K562 (cell line): ENCODE measurements around the gene TDRD12. TPM values are rescaled to one million over a fixed set of nuclear protein-coding genes. Genes with fewer than 3 reads are reported as not detected.

Experiments used
- ATAC-seq: fragments of 200-7000 bp; cut with Tn5 transposase; 3 replicates; pipeline ENCODE4 v1.9.1; 2020; ENCODE audit warnings: moderate library complexity
- BruUV-seq: library from RNA; stranded (reverse); fragments of 400-500 nt; replicated peaks from 2 replicates; lab custom pipeline; 2021; lab: Mats Ljungman, UMichigan
- CTCF ChIA-PET: fragments of 300-600 bp; formaldehyde crosslinking; extraction: SDS; loops from one replicate; lab custom pipeline; 2021; ENCODE audit warnings: low intra/inter-chr PET ratio; lab: Yijun Ruan, JAX
- POLR2A ChIA-PET: fragments of 300-600, 350-650 bp; sonication (Branson Sonifier 250); formaldehyde crosslinking; extraction: SDS; loops from one replicate; lab custom pipeline; 2021; ENCODE audit warnings: antibody characterized with exemption, inconsistent platforms; lab: Yijun Ruan, JAX
- DNase-seq, 4 experiments: peaks; one replicate each; pipeline versions ENCODE4 v3.0.0 to v3.0.0-alpha.2; 2011 to 2018; ENCODE audit warnings: low spot score in 3 of 4, mixed read lengths in 3 of 4; ENCODE audit errors: extremely low read depth in 1 of 4
- FAIRE-seq: peaks from 2 replicates; lab custom pipeline; 2011; peaks lifted over from hg19 to GRCh38; lab: Jason Lieb, UNC
- H2AFZ ChIP-seq: 2 replicates; pipeline ENCODE4 v1.6.0; 2011; ENCODE audit warnings: low read depth, low read length, control low read depth, inconsistent platforms
- H3K27ac ChIP-seq: fragments of 200-600 bp; 3 replicates; pipeline ENCODE4 v1.8.0; 2011; ENCODE audit warnings: low read depth, mild to moderate bottlenecking, control low read depth, inconsistent platforms, low read length, moderate library complexity, mixed read lengths; ENCODE audit errors: extremely low read depth
- H3K27me3 ChIP-seq, 2 experiments: fragments of 300-600 bp in 1 of 2; 2 replicates in 1 of 2; 3 replicates in 1 of 2; pipeline versions ENCODE4 v1.6.0 to v1.8.0; 2011; ENCODE audit warnings: inconsistent platforms in 2 of 2, low read length in 2 of 2, mild to moderate bottlenecking in 1 of 2, mixed read lengths in 1 of 2, moderate library complexity in 1 of 2; ENCODE audit not compliant: control insufficient read depth in 2 of 2, insufficient read depth in 2 of 2
- H3K36me3 ChIP-seq: fragments of 300-600 bp; 3 replicates; pipeline ENCODE4 v1.8.0; 2011; ENCODE audit warnings: mild to moderate bottlenecking, low read length, inconsistent platforms; ENCODE audit not compliant: control insufficient read depth, insufficient read depth
- H3K4me1 ChIP-seq, 2 experiments: fragments of 200-600 bp in 1 of 2; replicated peaks in 1 of 2; 2 replicates in 1 of 2; 3 replicates in 1 of 2; pipeline versions ENCODE4 v1.5.1 to v1.8.0; 2011; ENCODE audit warnings: inconsistent platforms in 2 of 2, low read length in 2 of 2, mild to moderate bottlenecking in 1 of 2, mixed read lengths in 1 of 2, moderate library complexity in 1 of 2; ENCODE audit not compliant: control insufficient read depth in 2 of 2, insufficient read depth in 2 of 2
- H3K4me2 ChIP-seq: 2 replicates; pipeline ENCODE4 v1.6.1; 2011; ENCODE audit warnings: low read length, control low read depth, inconsistent platforms, mixed read lengths; ENCODE audit not compliant: insufficient read depth
- H3K4me3 ChIP-seq: fragments of 200-600 bp; sonication (generic), shearing (Covaris generic); 2 replicates; pipeline ENCODE4 v1.5.1; 2016; ENCODE audit warnings: control low read depth, inconsistent platforms
- H3K79me2 ChIP-seq: fragments of 200-600 bp; 3 replicates; pipeline ENCODE4 v1.8.0; 2011; ENCODE audit warnings: low read length, inconsistent platforms; ENCODE audit not compliant: control insufficient read depth, insufficient read depth
- H3K9ac ChIP-seq, 2 experiments: 2 replicates each; pipeline versions ENCODE4 v1.6.0 to v1.6.1; 2011; ENCODE audit warnings: low read depth in 2 of 2, low read length in 2 of 2, control low read depth in 1 of 2, inconsistent platforms in 1 of 2, mild to moderate bottlenecking in 1 of 2, mixed read lengths in 1 of 2; ENCODE audit not compliant: insufficient read depth in 1 of 2
- H3K9me1 ChIP-seq: one replicate; pipeline ENCODE4 v1.6.0; 2011; ENCODE audit warnings: inconsistent platforms, mild to moderate bottlenecking, low read length, moderate library complexity; ENCODE audit not compliant: control insufficient read depth, insufficient read depth
- H3K9me3 ChIP-seq: replicated peaks from 2 replicates; pipeline ENCODE4 v1.5.1; 2011; ENCODE audit warnings: low read depth, low read length, inconsistent platforms; ENCODE audit not compliant: control insufficient read depth, insufficient read depth
- H4K20me1 ChIP-seq: replicated peaks from 2 replicates; pipeline ENCODE4 v1.6.1; 2011; ENCODE audit warnings: low read length, inconsistent platforms, mixed read lengths; ENCODE audit not compliant: control insufficient read depth, insufficient read depth
- HOXB6 ChIP-seq: fragments of 250-450 bp; sonication (Bioruptor Pico); IDR thresholded peaks from 2 replicates; pipeline ENCODE4 v1.5.1; 2022; ENCODE audit warnings: mild to moderate bottlenecking, borderline replicate concordance
- JUND ChIP-seq, 2 experiments: IDR thresholded peaks; 2 replicates in 1 of 2; 3 replicates in 1 of 2; pipeline ENCODE4 v1.6.1; 2011; ENCODE audit warnings: borderline replicate concordance in 2 of 2, low read depth in 2 of 2, low read length in 2 of 2, improper control_type of control experiment in 1 of 2, missing biosample characterization in 1 of 2, missing genetic modification characterization in 1 of 2, missing genetic modification reagents in 1 of 2
- PTBP1 ChIP-seq: fragments of 200-400 bp; formaldehyde crosslinking; IDR thresholded peaks from 2 replicates; pipeline ENCODE4 v1.6.1; 2017; ENCODE audit warnings: low read depth, low read length
- ZNF134 ChIP-seq: fragments of 250-450 bp; sonication (Bioruptor Pico); conservative IDR thresholded peaks from 2 replicates; pipeline ENCODE4 v1.4.0; 2020
- ZNF586 ChIP-seq: fragments of 450-650 bp; formaldehyde crosslinking; conservative IDR thresholded peaks from 2 replicates; pipeline ENCODE4 v1.4.0; 2020; ENCODE audit warnings: mild to moderate bottlenecking, moderate library complexity
- WGBS: fragments of 100-300 bp; shearing (Covaris generic); methylation state at CpG from one replicate; pipeline ENCODE4 v1.1.6; 2016; ENCODE audit warnings: low coverage, mixed read lengths; ENCODE audit not compliant: insufficient coverage; ENCODE audit errors: missing lambda C conversion rate; 5-methylcytosine and 5-hydroxymethylcytosine counted together
- in situ Hi-C: fragments of 300-500 bp; cut with MboI; formaldehyde crosslinking; loops from 4 replicates; pipeline ENCODE4 v1.15.0; 2018; ENCODE audit warnings: inconsistent platforms, mixed read lengths
- intact Hi-C: fragments of 100-400 bp; cut with micrococcal nuclease; formaldehyde crosslinking; loops from 2 replicates; pipeline ENCODE4 v1.14.2; 2022
- polyA plus RNA-seq, 8 experiments: library from polyadenylated mRNA; depleted of rRNA in 4 of 8; stranded (reverse) in 5 of 8; unstranded in 3 of 8; fragments of >200 nt; fragmentation: Nextera tagmentation in 2 of 8; fragmentation: Illumina TruSeq in 1 of 8; extraction: Ambion mirVana in 2 of 8; extraction: Trizol in 1 of 8; gene quantifications; 2 replicates each; pipeline versions ENCODE4 v1.2.1 to v1.2.3, GENCODE V29; 2011 to 2014; ENCODE audit warnings: inconsistent platforms in 1 of 8, missing spikeins in 1 of 8
- total RNA-seq, 7 experiments: library from RNA; depleted of rRNA in 6 of 7; stranded (reverse); fragments of >200 nt in 6 of 7; fragmentation: Illumina TruSeq in 2 of 7; extraction: Trizol in 2 of 7; gene quantifications; 2 replicates each; pipeline versions ENCODE4 v1.2.1 to v1.2.3, GENCODE V29; 2011 to 2021; ENCODE audit warnings: low replicate concordance in 1 of 7
- TF ChIP-seq, protein P1 (sequence below): fragments of 250-450 bp; sonication (Bioruptor Pico); IDR thresholded peaks from 2 replicates; pipeline ENCODE4 v1.4.0; 2020; ENCODE audit warnings: mild to moderate bottlenecking, moderate library complexity, borderline replicate concordance

The TDRD12 gene
- total and polyA plus RNA-seq, 9 of the 15 experiments (the other 6 are each of a cell fraction or from before 2014, with no cell fraction given) = 0.03 TPM; not detected in 8

DNA sequence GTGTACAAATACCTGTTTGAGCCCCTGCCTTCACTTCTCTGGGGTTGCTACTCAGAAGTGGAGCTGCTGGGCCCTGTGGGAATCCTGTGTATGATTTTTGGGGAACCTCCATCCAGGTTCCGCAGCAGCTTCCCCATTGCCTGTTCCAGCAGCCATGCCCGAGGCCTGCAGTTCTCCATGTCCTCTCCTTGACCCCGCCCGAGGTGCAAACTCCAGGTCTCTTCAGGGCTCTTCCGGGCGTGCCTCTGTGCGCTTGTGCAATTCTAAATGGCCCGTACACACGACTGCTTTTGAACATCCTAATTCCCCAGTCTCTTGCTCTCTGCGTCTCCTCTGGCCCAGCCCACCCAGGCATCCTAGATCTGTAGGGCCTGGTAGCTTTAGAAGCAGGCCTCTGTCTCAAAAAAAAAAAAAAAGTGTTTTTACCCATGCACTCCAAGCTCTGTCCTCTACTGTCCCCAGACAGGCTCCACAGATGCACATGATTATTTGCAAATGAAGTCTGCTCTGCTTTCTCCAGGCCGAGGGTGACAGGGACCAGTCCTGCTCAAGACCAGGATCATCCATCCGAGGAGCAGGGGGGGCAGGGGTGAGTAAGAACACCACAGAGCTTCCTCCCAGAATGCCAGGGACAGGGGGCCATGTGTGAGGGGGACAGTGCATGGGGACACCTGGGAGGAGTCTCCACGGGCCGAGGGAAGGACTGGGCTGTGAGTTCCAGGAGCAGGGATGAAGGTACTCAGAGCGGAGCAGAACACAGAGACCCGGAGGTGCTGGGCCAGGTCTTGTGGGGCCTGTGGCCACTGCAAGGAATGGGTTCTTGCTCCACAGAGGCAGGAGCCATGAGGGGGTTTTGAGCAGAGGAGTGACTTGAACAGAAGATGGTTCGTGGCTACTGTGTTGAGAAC is 98.3 kb downstream of the TDRD12 start:
- BruUV-seq = no TSS peak
- no peak for DNase-seq
- no peak overlapping the region for H3K4me2 ChIP-seq
- H3K4me3 ChIP-seq = no peak overlapping the region
- CTCF ChIA-PET = no interaction called here
- no peaks in the 10 kb centered on the region; a peak in 1 of 5 replicates for H3K4me1 ChIP-seq
- TF ChIP-seq, protein P1, sequence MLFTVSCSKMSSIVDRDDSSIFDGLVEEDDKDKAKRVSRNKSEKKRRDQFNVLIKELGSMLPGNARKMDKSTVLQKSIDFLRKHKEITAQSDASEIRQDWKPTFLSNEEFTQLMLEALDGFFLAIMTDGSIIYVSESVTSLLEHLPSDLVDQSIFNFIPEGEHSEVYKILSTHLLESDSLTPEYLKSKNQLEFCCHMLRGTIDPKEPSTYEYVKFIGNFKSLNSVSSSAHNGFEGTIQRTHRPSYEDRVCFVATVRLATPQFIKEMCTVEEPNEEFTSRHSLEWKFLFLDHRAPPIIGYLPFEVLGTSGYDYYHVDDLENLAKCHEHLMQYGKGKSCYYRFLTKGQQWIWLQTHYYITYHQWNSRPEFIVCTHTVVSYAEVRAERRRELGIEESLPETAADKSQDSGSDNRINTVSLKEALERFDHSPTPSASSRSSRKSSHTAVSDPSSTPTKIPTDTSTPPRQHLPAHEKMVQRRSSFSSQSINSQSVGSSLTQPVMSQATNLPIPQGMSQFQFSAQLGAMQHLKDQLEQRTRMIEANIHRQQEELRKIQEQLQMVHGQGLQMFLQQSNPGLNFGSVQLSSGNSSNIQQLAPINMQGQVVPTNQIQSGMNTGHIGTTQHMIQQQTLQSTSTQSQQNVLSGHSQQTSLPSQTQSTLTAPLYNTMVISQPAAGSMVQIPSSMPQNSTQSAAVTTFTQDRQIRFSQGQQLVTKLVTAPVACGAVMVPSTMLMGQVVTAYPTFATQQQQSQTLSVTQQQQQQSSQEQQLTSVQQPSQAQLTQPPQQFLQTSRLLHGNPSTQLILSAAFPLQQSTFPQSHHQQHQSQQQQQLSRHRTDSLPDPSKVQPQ (CRISPR knock-in tag) = no peak
- TF ChIP-seq ZNF134 (CRISPR knock-in tag) (no peak), PTBP1 (no peak), JUND (IDR thresholded peaks at IDR 0.05; ENCODE audit: borderline replicate concordance, low read depth, low read length) (no peak), JUND (tag; IDR thresholded peaks at IDR 0.05; ENCODE audit: borderline replicate concordance, low read depth, low read length) (no peak), ZNF586 (CRISPR knock-in tag) (no peak), HOXB6 (CRISPR knock-in tag) (no peak)
- TF ChIP-seq, all 486 proteins: peak for 0
- in situ Hi-C loops = no loop called here
- intact Hi-C loops = no loop called here
- WGBS = 3% methylated on average over 17 of the region's 17 CpGs
- ATAC-seq (no peak), FAIRE-seq (no peak)
- no peak overlapping the region for H3K9ac ChIP-seq
- no peak overlapping the region for H2AFZ ChIP-seq
- no peaks in the 10 kb centered on the region for H3K79me2 ChIP-seq
- H3K27me3 ChIP-seq = peaks cover 15 to 50% of the 10 kb centered on the region in 2 experiments; a peak in 4 of 5 replicates
- H3K9me1 ChIP-seq = no peaks in the 10 kb centered on the region
- no peaks in the 10 kb centered on the region; the same call in 1 of the 2 replicates for H4K20me1 ChIP-seq
- POLR2A ChIA-PET = interaction anchor here (0.6 to 2.2 kb wide), 3 partner anchors 11 to 67 kb away, joined by 4 to 9 read pairs (median 4); no protein-coding TSS in a partner anchor
- no peaks in the 10 kb centered on the region for H3K9me3 ChIP-seq
- no peak overlapping the region for H3K27ac ChIP-seq
- no peaks in the 10 kb centered on the region for H3K36me3 ChIP-seq
